GM12878 (cell line): ENCODE measurements around the gene CALR. TPM values are rescaled to one million over a fixed set of nuclear protein-coding genes. Genes with fewer than 3 reads are reported as not detected.

Experiments
- ATAC-seq: fragments of 200-7000 bp; cut with Tn5 transposase; 3 replicates; pipeline ENCODE4 v1.9.1; 2020; ENCODE audit warnings: mild to moderate bottlenecking, moderate library complexity
- BruUV-seq: library from RNA; stranded (reverse); fragments of 400-500 nt; replicated peaks from 2 replicates; lab custom pipeline; 2021; lab: Mats Ljungman, UMichigan
- CTCF ChIA-PET: fragments of 300-600 bp; sonication (Branson Sonifier 250); formaldehyde crosslinking; extraction: SDS; loops from one replicate; lab custom pipeline; 2021; ENCODE audit warnings: inconsistent platforms; lab: Yijun Ruan, JAX
- POLR2A ChIA-PET: fragments of 350-600 bp; formaldehyde crosslinking; extraction: SDS; loops from one replicate; lab custom pipeline; 2021; ENCODE audit warnings: inconsistent platforms; lab: Charles Lee
- RAD21 ChIA-PET: fragments of 300-600 bp; sonication (Branson Sonifier 250); formaldehyde crosslinking; loops from one replicate; lab custom pipeline; 2023; ENCODE audit warnings: antibody characterized with exemption; ENCODE audit not compliant: unreplicated experiment; lab: Charles Lee
- SMC1A ChIA-PET: fragments of 300-600 bp; sonication (Branson Sonifier 250); formaldehyde crosslinking; loops from one replicate; lab custom pipeline; 2023; ENCODE audit not compliant: unreplicated experiment, uncharacterized antibody; lab: Charles Lee
- DNase-seq: peaks from one replicate; pipeline ENCODE4 v3.0.0-alpha.2; 2011; ENCODE audit warnings: low read depth, low spot score
- FAIRE-seq: peaks from 3 replicates; lab custom pipeline; 2011; peaks lifted over from hg19 to GRCh38; lab: Jason Lieb, UNC
- H2AFZ ChIP-seq: 2 replicates; pipeline ENCODE4 v1.6.0; 2011; ENCODE audit warnings: low read depth, low read length, control low read depth; ENCODE audit not compliant: control insufficient read depth
- H3K27ac ChIP-seq: 2 replicates; pipeline ENCODE4 v1.5.1; 2011; ENCODE audit warnings: control low read depth; ENCODE audit not compliant: control insufficient read depth, insufficient read depth
- H3K27me3 ChIP-seq, 2 experiments: replicated peaks in 1 of 2; 2 replicates each; pipeline versions ENCODE4 v1.6.0 to v1.6.1; 2011; ENCODE audit warnings: low read length in 1 of 2; ENCODE audit not compliant: control insufficient read depth in 2 of 2, insufficient read depth in 2 of 2
- H3K36me3 ChIP-seq, 2 experiments: 2 replicates each; pipeline ENCODE4 v1.5.1; 2011; ENCODE audit warnings: low read length in 1 of 2; ENCODE audit not compliant: control insufficient read depth in 2 of 2, insufficient read depth in 2 of 2
- H3K4me1 ChIP-seq: 2 replicates; pipeline ENCODE4 v1.6.1; 2011; ENCODE audit warnings: mild to moderate bottlenecking, low read length, moderate library complexity, mixed read lengths; ENCODE audit not compliant: control insufficient read depth, insufficient read depth
- H3K4me2 ChIP-seq: 2 replicates; pipeline ENCODE4 v1.6.0; 2011; ENCODE audit warnings: control low read depth; ENCODE audit not compliant: control insufficient read depth, insufficient read depth
- H3K4me3 ChIP-seq: fragments of 200-600 bp; sonication (generic); 2 replicates; pipeline ENCODE4 v1.5.1; 2016
- H3K79me2 ChIP-seq: 2 replicates; pipeline ENCODE4 v1.6.0; 2011; ENCODE audit warnings: low read length; ENCODE audit not compliant: control insufficient read depth, insufficient read depth
- H3K9ac ChIP-seq: 2 replicates; pipeline ENCODE4 v1.8.0; 2011; ENCODE audit warnings: low read length, control low read depth, mixed read lengths; ENCODE audit not compliant: control insufficient read depth, insufficient read depth
- H3K9me3 ChIP-seq: replicated peaks from 3 replicates; pipeline ENCODE4 v1.5.1; 2011; ENCODE audit warnings: mild to moderate bottlenecking, low read length; ENCODE audit not compliant: control insufficient read depth, insufficient read depth
- H4K20me1 ChIP-seq: 2 replicates; pipeline ENCODE4 v1.6.0; 2011; ENCODE audit not compliant: control insufficient read depth, insufficient read depth
- ATF7 ChIP-seq: fragments of 450-650 bp; IDR thresholded peaks from 2 replicates; pipeline ENCODE4 v1.6.1; 2016; ENCODE audit warnings: low read depth, mild to moderate bottlenecking
- FOXK2 ChIP-seq: fragments of 450-650 bp; IDR thresholded peaks from 2 replicates; pipeline ENCODE4 v1.6.1; 2017; ENCODE audit warnings: mild to moderate bottlenecking, moderate library complexity
- KAT2A ChIP-seq: conservative IDR thresholded peaks from 2 replicates; pipeline ENCODE4 v1.6.1; 2011; ENCODE audit warnings: low read depth, low read length; ENCODE audit not compliant: control insufficient read depth
- ZSCAN29 ChIP-seq: fragments of 450-650 bp; IDR thresholded peaks from 2 replicates; pipeline ENCODE4 v1.6.1; 2017; ENCODE audit warnings: mild to moderate bottlenecking, moderate library complexity
- WGBS: methylation state at CpG from one replicate; pipeline ENCODE4 v1.1.6; 2016; ENCODE audit warnings: low lambda C conversion rate; ENCODE audit not compliant: insufficient replicate concordance, insufficient coverage; ENCODE audit errors: missing lambda C conversion rate; 5-methylcytosine and 5-hydroxymethylcytosine counted together
- in situ Hi-C: fragments of 300-500 bp; cut with MboI; formaldehyde crosslinking; loops from 9 replicates; pipeline ENCODE4 v1.14.3; 2018; ENCODE audit warnings: mixed read lengths
- intact Hi-C: fragments of 100-400 bp; cut with micrococcal nuclease; formaldehyde crosslinking; loops from one replicate; pipeline ENCODE4 v1.14.2; 2022; ENCODE audit not compliant: unreplicated experiment
- polyA plus RNA-seq, 11 experiments: library from polyadenylated mRNA; depleted of rRNA in 4 of 11; unstranded in 6 of 11; stranded (reverse) in 5 of 11; fragments of >200 nt; fragmentation: Nextera tagmentation in 4 of 11; fragmentation: Illumina TruSeq in 1 of 11; extraction: Ambion mirVana in 4 of 11; extraction: Trizol in 1 of 11; gene quantifications; 1 replicate in 1 of 11; 2 replicates in 10 of 11; pipeline versions ENCODE4 v1.2.1 to v1.2.3, GENCODE V29; 2011 to 2016; ENCODE audit warnings: inconsistent platforms in 2 of 11, missing spikeins in 2 of 11, low read depth in 1 of 11
- total RNA-seq, 4 experiments: library from RNA; depleted of rRNA in 3 of 4; stranded (reverse); fragments of >200 nt in 3 of 4; fragmentation: Illumina TruSeq in 1 of 4; extraction: Trizol in 1 of 4; gene quantifications; 2 replicates each; pipeline versions ENCODE4 v1.2.1 to v1.2.3, GENCODE V29; 2013 to 2021
- TF ChIP-seq, protein P1 (sequence below): IDR thresholded peaks from 2 replicates; pipeline ENCODE4 v1.6.1; 2012; ENCODE audit warnings: improper control_type of control experiment, low read depth, low read length; ENCODE audit not compliant: insufficient replicate concordance
- TF ChIP-seq, protein P2 (sequence below): IDR thresholded peaks from 2 replicates; pipeline ENCODE4 v1.6.1; 2011; ENCODE audit warnings: borderline replicate concordance, low read depth, mild to moderate bottlenecking, moderate library complexity, mixed read lengths, low read length; ENCODE audit not compliant: insufficient read depth; ENCODE audit errors: extremely low read length

The CALR gene
- total and polyA plus RNA-seq, 10 of the 15 experiments (the other 5 are each of a cell fraction or from before 2014, with no cell fraction given), result 202 to 1,451 (median 749) TPM

DNA sequence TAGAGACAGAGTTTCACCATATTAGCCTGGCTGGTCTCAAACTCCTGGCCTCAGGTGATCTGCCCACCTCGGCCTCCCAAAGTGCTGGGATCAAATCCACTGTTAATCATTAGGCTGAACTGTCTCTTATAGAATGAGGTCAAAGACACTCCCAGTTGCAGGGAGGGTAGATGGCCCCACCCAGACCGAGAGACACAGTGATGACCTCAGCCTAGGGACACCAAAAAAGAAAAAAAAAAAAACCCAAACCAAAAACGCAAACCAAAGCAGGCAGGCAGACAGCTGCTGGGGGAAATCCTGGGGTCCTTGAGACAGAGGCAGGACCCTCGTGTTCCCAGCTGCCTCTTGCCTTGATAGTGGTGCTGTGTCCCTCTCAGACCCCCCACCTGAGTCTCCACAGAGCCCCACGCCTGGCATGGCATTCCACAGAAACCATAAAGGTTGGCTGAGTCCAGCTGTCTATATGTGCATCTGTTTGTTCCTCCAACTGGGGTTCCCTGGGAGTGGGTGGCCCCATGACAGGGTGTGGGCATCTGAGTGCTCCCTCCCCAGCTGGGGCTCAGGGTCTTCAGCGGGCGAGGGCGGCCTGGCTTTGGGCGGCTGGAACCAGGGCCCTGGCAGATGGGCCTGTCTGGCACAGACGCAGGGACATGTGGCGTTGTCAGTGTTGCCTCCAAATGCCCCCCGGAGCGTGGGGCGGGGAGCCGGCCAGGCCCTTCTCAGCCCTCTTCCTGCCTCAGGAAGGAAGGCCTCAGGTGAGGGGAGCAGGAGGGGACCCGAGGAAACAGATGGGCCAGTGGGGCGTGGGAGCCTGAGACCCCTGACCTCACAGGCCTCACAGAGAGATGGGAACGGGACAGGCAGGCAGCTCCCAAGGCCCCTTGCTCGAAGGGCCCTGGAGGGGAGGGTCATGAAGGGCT, 36.2 kb downstream of the CALR start:
- TF ChIP-seq ATF7 (peak; percentile 37; the same call in 1 of the 2 replicates), ZSCAN29 (no peak)
- no peak overlapping the region for H3K9ac ChIP-seq
- H3K9me3 ChIP-seq, result no peaks in the 10 kb centered on the region
- intact Hi-C loops, result loop anchor here (5.0 kb wide), 3 partner anchors 58 to 303 kb away; no protein-coding TSS in a partner anchor
- 16% methylated on average over 18 of the region's 19 CpGs for WGBS
- ChIA-PET RAD21 (interaction anchor here (1.6 to 5.0 kb wide), 2 partner anchors 9 to 87 kb away, joined by 6 to 49 read pairs; no protein-coding TSS in a partner anchor), SMC1A (interaction anchor here (0.6 to 1.6 kb wide), 2 partner anchors 9 to 32 kb away, joined by 3 to 4 read pairs; no protein-coding TSS in a partner anchor), CTCF (interaction anchor here (0.6 to 13.5 kb wide), 7 partner anchors 9 to 153 kb away, joined by 3 to 247 read pairs (median 25); no protein-coding TSS in a partner anchor), POLR2A (interaction anchor here (0.6 to 0.7 kb wide), 3 partner anchors 9 to 999 kb away, joined by 3 read pairs; no protein-coding TSS in a partner anchor)
- H3K36me3 ChIP-seq, result no peaks in the 10 kb centered on the region
- no peak overlapping the region for H2AFZ ChIP-seq
- DNase-seq, result no peak
- no peak for FAIRE-seq
- in situ Hi-C loops, result loop anchor here (5.0 to 10.0 kb wide), 2 partner anchors 118 to 290 kb away; no protein-coding TSS in a partner anchor
- no peaks in the 10 kb centered on the region for H3K4me1 ChIP-seq
- peak; percentile 68 for ATAC-seq
- H3K27ac ChIP-seq, result no peak overlapping the region
- no peaks in the 10 kb centered on the region for H3K27me3 ChIP-seq
- no peaks in the 10 kb centered on the region for H3K79me2 ChIP-seq
- no peak overlapping the region for H3K4me2 ChIP-seq
- H3K4me3 ChIP-seq, result no peak overlapping the region
- no TSS peak for BruUV-seq
- H4K20me1 ChIP-seq, result no peaks in the 10 kb centered on the region

DNA sequence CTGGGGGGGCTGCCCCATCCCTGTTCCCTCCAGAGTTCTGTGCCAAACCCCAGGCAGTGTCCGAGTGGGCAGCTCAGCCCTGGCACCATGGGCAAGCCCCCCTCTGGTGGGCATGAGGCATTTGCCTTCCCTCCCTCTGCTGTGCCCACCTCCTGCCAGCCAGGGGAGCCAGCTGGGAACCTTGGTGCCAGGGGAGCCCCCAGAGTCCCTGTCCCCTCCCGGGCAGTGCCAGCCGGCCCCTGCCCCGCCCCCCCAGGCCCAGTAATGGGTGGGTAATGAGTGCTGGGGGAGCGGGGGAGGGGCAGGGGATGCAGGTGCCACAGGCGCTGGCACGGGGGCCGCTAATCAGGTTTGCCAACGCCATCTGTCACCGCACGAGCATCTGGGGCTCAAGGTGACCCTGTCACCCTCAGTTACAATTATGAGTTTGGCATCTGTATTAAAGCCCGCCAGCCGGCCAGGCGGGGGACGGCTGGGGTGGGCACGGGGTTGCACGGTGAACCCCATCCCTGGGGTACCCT, 36.9 kb downstream of the CALR start:
- 49% methylated on average over 13 of the region's 17 CpGs for WGBS
- intact Hi-C loops, result loop anchor here (5.0 kb wide), 3 partner anchors 57 to 302 kb away; no protein-coding TSS in a partner anchor
- TF ChIP-seq, protein P1, sequence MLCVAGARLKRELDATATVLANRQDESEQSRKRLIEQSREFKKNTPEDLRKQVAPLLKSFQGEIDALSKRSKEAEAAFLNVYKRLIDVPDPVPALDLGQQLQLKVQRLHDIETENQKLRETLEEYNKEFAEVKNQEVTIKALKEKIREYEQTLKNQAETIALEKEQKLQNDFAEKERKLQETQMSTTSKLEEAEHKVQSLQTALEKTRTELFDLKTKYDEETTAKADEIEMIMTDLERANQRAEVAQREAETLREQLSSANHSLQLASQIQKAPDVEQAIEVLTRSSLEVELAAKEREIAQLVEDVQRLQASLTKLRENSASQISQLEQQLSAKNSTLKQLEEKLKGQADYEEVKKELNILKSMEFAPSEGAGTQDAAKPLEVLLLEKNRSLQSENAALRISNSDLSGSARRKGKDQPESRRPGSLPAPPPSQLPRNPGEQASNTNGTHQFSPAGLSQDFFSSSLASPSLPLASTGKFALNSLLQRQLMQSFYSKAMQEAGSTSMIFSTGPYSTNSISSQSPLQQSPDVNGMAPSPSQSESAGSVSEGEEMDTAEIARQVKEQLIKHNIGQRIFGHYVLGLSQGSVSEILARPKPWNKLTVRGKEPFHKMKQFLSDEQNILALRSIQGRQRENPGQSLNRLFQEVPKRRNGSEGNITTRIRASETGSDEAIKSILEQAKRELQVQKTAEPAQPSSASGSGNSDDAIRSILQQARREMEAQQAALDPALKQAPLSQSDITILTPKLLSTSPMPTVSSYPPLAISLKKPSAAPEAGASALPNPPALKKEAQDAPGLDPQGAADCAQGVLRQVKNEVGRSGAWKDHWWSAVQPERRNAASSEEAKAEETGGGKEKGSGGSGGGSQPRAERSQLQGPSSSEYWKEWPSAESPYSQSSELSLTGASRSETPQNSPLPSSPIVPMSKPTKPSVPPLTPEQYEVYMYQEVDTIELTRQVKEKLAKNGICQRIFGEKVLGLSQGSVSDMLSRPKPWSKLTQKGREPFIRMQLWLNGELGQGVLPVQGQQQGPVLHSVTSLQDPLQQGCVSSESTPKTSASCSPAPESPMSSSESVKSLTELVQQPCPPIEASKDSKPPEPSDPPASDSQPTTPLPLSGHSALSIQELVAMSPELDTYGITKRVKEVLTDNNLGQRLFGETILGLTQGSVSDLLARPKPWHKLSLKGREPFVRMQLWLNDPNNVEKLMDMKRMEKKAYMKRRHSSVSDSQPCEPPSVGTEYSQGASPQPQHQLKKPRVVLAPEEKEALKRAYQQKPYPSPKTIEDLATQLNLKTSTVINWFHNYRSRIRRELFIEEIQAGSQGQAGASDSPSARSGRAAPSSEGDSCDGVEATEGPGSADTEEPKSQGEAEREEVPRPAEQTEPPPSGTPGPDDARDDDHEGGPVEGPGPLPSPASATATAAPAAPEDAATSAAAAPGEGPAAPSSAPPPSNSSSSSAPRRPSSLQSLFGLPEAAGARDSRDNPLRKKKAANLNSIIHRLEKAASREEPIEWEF, result no peak
- TF ChIP-seq FOXK2 (no peak), KAT2A (no peak)
- TF ChIP-seq, protein P2, sequence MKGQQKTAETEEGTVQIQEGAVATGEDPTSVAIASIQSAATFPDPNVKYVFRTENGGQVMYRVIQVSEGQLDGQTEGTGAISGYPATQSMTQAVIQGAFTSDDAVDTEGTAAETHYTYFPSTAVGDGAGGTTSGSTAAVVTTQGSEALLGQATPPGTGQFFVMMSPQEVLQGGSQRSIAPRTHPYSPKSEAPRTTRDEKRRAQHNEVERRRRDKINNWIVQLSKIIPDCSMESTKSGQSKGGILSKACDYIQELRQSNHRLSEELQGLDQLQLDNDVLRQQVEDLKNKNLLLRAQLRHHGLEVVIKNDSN, result no peak

More for the DNA sequence above, 36.9 kb downstream of the CALR start:
- RAD21 ChIA-PET, result interaction anchor here (1.0 to 5.0 kb wide), 5 partner anchors 10 to 120 kb away, joined by 5 to 81 read pairs (median 13); no protein-coding TSS in a partner anchor
- FAIRE-seq, result no peak
- H3K4me2 ChIP-seq, result no peak overlapping the region
- no TSS peak for BruUV-seq
- H3K9ac ChIP-seq, result no peak overlapping the region
- POLR2A ChIA-PET, result interaction anchor here (0.5 to 0.6 kb wide), 2 partner anchors 10 to 99 kb away, joined by 3 to 5 read pairs; no protein-coding TSS in a partner anchor
- H3K27ac ChIP-seq, result no peak overlapping the region
- no peak for DNase-seq
- no peaks in the 10 kb centered on the region for H3K36me3 ChIP-seq
- H4K20me1 ChIP-seq, result no peaks in the 10 kb centered on the region
- in situ Hi-C loops, result loop anchor here (5.0 to 10.0 kb wide), 2 partner anchors 117 to 290 kb away; no protein-coding TSS in a partner anchor
- ATAC-seq, result no peak
- H3K79me2 ChIP-seq, result no peaks in the 10 kb centered on the region
- no peaks in the 10 kb centered on the region for H3K4me1 ChIP-seq
- SMC1A ChIA-PET, result interaction anchor here (1.4 to 7.5 kb wide), 4 partner anchors 10 to 120 kb away, joined by 3 to 48 read pairs (median 35); no protein-coding TSS in a partner anchor
- no peaks in the 10 kb centered on the region for H3K9me3 ChIP-seq
- CTCF ChIA-PET, result interaction anchor here (1.1 to 13.5 kb wide), 6 partner anchors 10 to 118 kb away, joined by 3 to 247 read pairs (median 42); no protein-coding TSS in a partner anchor
- H3K4me3 ChIP-seq, result no peak overlapping the region
- no peak overlapping the region for H2AFZ ChIP-seq
- H3K27me3 ChIP-seq, result no peaks in the 10 kb centered on the region
